HEK293 (cell line): ENCODE data around the gene OCIAD1.

Source experiments
- CTCF ChIA-PET: fragments of 350-600 bp; formaldehyde crosslinking; extraction: SDS; loops from one replicate; lab custom pipeline; 2021; ENCODE audit warnings: antibody characterized with exemption; lab: Yijun Ruan, JAX
- POLR2A ChIA-PET: fragments of 300-600 bp; formaldehyde crosslinking; extraction: SDS; loops from one replicate; lab custom pipeline; 2020; ENCODE audit warnings: antibody characterized with exemption, inconsistent platforms; lab: Yijun Ruan, JAX
- H3K27ac ChIP-seq: fragments of 200-500 bp; sonication (Bioruptor generic); 2 replicates; pipeline ENCODE4 v1.5.1; 2014; ENCODE audit warnings: low read depth, low read length, control low read depth, inconsistent platforms; ENCODE audit errors: extremely low read depth
- H3K36me3 ChIP-seq, 2 experiments: fragments of 200-500 bp in 1 of 2; sonication (Bioruptor generic) in 1 of 2; 1 replicate in 1 of 2; 2 replicates in 1 of 2; pipeline ENCODE4 v1.5.1; 2014 to 2017; ENCODE audit warnings: inconsistent platforms in 2 of 2, low read length in 2 of 2; ENCODE audit not compliant: control insufficient read depth in 2 of 2, insufficient read depth in 1 of 2
- H3K4me1 ChIP-seq: fragments of 200-500 bp; sonication (Bioruptor generic); 2 replicates; pipeline ENCODE4 v1.5.1; 2014; ENCODE audit warnings: mild to moderate bottlenecking, low read length, inconsistent platforms; ENCODE audit not compliant: control insufficient read depth, insufficient read depth
- H3K4me3 ChIP-seq: 2 replicates; pipeline ENCODE4 v1.5.1; 2011; ENCODE audit warnings: low read depth, mild to moderate bottlenecking, control low read depth, low read length, moderate library complexity
- H3K9me3 ChIP-seq: fragments of 200-500 bp; sonication (Bioruptor generic); 2 replicates; pipeline ENCODE4 v1.5.1; 2014; ENCODE audit warnings: low read depth, low read length, inconsistent platforms; ENCODE audit not compliant: control insufficient read depth, insufficient read depth
- KLF7 ChIP-seq: fragments of 450-650 bp; formaldehyde crosslinking; IDR thresholded peaks from 2 replicates; pipeline ENCODE4 v1.5.1; 2016; ENCODE audit warnings: missing biosample characterization, missing genetic modification characterization, borderline replicate concordance
- KLF9 ChIP-seq: fragments of 450-650 bp; formaldehyde crosslinking; IDR thresholded peaks from 2 replicates; pipeline ENCODE4 v1.5.1; 2016; ENCODE audit warnings: missing biosample characterization, missing genetic modification characterization, low read depth
- PRDM4 ChIP-seq: fragments of 450-650 bp; formaldehyde crosslinking; IDR thresholded peaks from 2 replicates; pipeline ENCODE4 v1.5.1; 2017; ENCODE audit warnings: missing biosample characterization, missing genetic modification characterization
- SP3 ChIP-seq: fragments of 450-650 bp; formaldehyde crosslinking; IDR thresholded peaks from 2 replicates; pipeline ENCODE4 v1.5.1; 2016; ENCODE audit warnings: missing biosample characterization, missing genetic modification characterization
- YY2 ChIP-seq: fragments of 450-650 bp; formaldehyde crosslinking; IDR thresholded peaks from 2 replicates; pipeline ENCODE4 v1.5.1; 2016; ENCODE audit warnings: missing biosample characterization, missing genetic modification characterization
- ZBTB10 ChIP-seq: fragments of 450-650 bp; formaldehyde crosslinking; IDR thresholded peaks from 2 replicates; pipeline ENCODE4 v1.5.1; 2016; ENCODE audit warnings: missing biosample characterization, missing genetic modification characterization
- ZBTB11 ChIP-seq: fragments of 450-650 bp; formaldehyde crosslinking; conservative IDR thresholded peaks from 2 replicates; pipeline ENCODE4 v1.5.1; 2016; ENCODE audit warnings: low read depth, missing biosample characterization, missing genetic modification characterization
- ZBTB8A ChIP-seq: fragments of 450-650 bp; formaldehyde crosslinking; IDR thresholded peaks from 2 replicates; pipeline ENCODE4 v1.5.1; 2016; ENCODE audit warnings: missing biosample characterization, missing genetic modification characterization
- ZFP41 ChIP-seq: fragments of 450-650 bp; formaldehyde crosslinking; IDR thresholded peaks from 2 replicates; pipeline ENCODE4 v1.5.1; 2016; ENCODE audit warnings: missing biosample characterization, missing genetic modification characterization, borderline replicate concordance
- ZNF132 ChIP-seq: fragments of 450-650 bp; formaldehyde crosslinking; IDR thresholded peaks from 2 replicates; pipeline ENCODE4 v1.5.1; 2017; ENCODE audit warnings: missing biosample characterization, missing genetic modification characterization, borderline replicate concordance
- ZNF354C ChIP-seq: fragments of 450-650 bp; formaldehyde crosslinking; IDR thresholded peaks from 2 replicates; pipeline ENCODE4 v1.5.1; 2016; ENCODE audit warnings: missing biosample characterization, missing genetic modification characterization, low read depth, borderline replicate concordance
- ZNF366 ChIP-seq: fragments of 450-650 bp; formaldehyde crosslinking; conservative IDR thresholded peaks from 2 replicates; pipeline ENCODE4 v1.5.1; 2016; ENCODE audit warnings: missing biosample characterization, missing genetic modification characterization
- ZNF391 ChIP-seq: fragments of 450-650 bp; formaldehyde crosslinking; IDR thresholded peaks from 2 replicates; pipeline ENCODE4 v1.5.1; 2016; ENCODE audit warnings: low read depth, missing biosample characterization, missing genetic modification characterization, borderline replicate concordance
- ZNF544 ChIP-seq: fragments of 450-650 bp; formaldehyde crosslinking; IDR thresholded peaks from 2 replicates; pipeline ENCODE4 v1.5.0; 2017; ENCODE audit warnings: missing biosample characterization, missing genetic modification characterization
- ZNF560 ChIP-seq: fragments of 450-650 bp; formaldehyde crosslinking; IDR thresholded peaks from 2 replicates; pipeline ENCODE4 v1.5.1; 2017; ENCODE audit warnings: missing biosample characterization, missing genetic modification characterization, borderline replicate concordance
- ZNF596 ChIP-seq: fragments of 450-650 bp; IDR thresholded peaks from 2 replicates; pipeline ENCODE4 v1.5.0; 2018; ENCODE audit warnings: missing biosample characterization, mild to moderate bottlenecking, missing genetic modification characterization, moderate library complexity
- ZNF76 ChIP-seq: fragments of 450-650 bp; formaldehyde crosslinking; IDR thresholded peaks from 2 replicates; pipeline ENCODE4; 2016; ENCODE audit warnings: low read depth, missing biosample characterization, missing genetic modification characterization, borderline replicate concordance
- ZNF830 ChIP-seq: fragments of 450-650 bp; IDR thresholded peaks from 2 replicates; pipeline ENCODE4 v1.5.0; 2018; ENCODE audit warnings: missing biosample characterization, missing genetic modification characterization, low read depth, mild to moderate bottlenecking, moderate library complexity
- ZSCAN16 ChIP-seq: fragments of 450-650 bp; formaldehyde crosslinking; IDR thresholded peaks from 2 replicates; pipeline ENCODE4 v1.5.1; 2016; ENCODE audit warnings: missing biosample characterization, missing genetic modification characterization
- ZSCAN4 ChIP-seq: fragments of 450-650 bp; formaldehyde crosslinking; IDR thresholded peaks from 2 replicates; pipeline ENCODE4 v1.5.1; 2017; ENCODE audit warnings: missing biosample characterization, missing genetic modification characterization

The OCIAD1 gene

GRCh38 chr4:48804584-48805301 is 26.1 kb upstream of the OCIAD1 start:
- H3K9me3 ChIP-seq = no peaks in the 10 kb centered on the region
- ChIA-PET CTCF (interaction anchor here (0.6 kb wide), 1 partner anchor 97 kb away, joined by 3 read pairs; no protein-coding TSS in a partner anchor), POLR2A (no interaction called here)
- H3K4me1 ChIP-seq = no peaks in the 10 kb centered on the region
- no peak overlapping the region for H3K27ac ChIP-seq
- H3K36me3 ChIP-seq = no peaks in the 10 kb centered on the region
- H3K4me3 ChIP-seq = no peak overlapping the region
- TF ChIP-seq ZSCAN16 (tag by site-specific recombination) (no peak), ZBTB11 (tag by site-specific recombination) (no peak), ZBTB8A (tag by site-specific recombination) (no peak)
- TF ChIP-seq, all 188 proteins: peak for 0

GRCh38 chr4:48812866-48813265 is 18.0 kb upstream of the OCIAD1 start:
- POLR2A ChIA-PET = no interaction called here
- CTCF ChIA-PET = no interaction called here

More at GRCh38 chr4:48812866-48813265, 18.0 kb upstream of the OCIAD1 start:
- Histone ChIP-seq H3K9me3 (no peaks in the 10 kb centered on the region), H3K4me1 (no peaks in the 10 kb centered on the region), H3K4me3 (no peak overlapping the region), H3K27ac (no peak overlapping the region), H3K36me3 (no peaks in the 10 kb centered on the region)
- TF ChIP-seq ZNF596 (no peak), ZSCAN4 (no peak), KLF9 (tag by site-specific recombination) (no peak), ZBTB10 (tag by site-specific recombination) (no peak), SP3 (tag by site-specific recombination) (no peak), ZFP41 (no peak), KLF7 (no peak), YY2 (no peak), PRDM4 (tag by site-specific recombination) (no peak), ZNF391 (tag by site-specific recombination) (no peak), ZNF560 (tag by site-specific recombination) (no peak), ZNF544 (tag by site-specific recombination) (no peak), ZNF354C (tag by site-specific recombination) (no peak), ZNF830 (tag by site-specific recombination) (no peak), ZNF132 (tag by site-specific recombination) (no peak), ZNF76 (no peak), ZNF366 (tag by site-specific recombination) (no peak)
